HUES6 (cell line): ENCODE results near the gene CALML4.

Source experiments
- H3K27ac ChIP-seq: 2 replicates; pipeline ENCODE4 v1.7.0; 2013; ENCODE audit warnings: low read depth, mild to moderate bottlenecking, low read length, inconsistent platforms
- H3K27me3 ChIP-seq: 2 replicates; pipeline ENCODE4 v1.6.1; 2013; ENCODE audit warnings: low read length; ENCODE audit not compliant: control insufficient read depth, insufficient read depth
- H3K36me3 ChIP-seq: 2 replicates; pipeline ENCODE4 v1.6.1; 2013; ENCODE audit warnings: low read length; ENCODE audit not compliant: control insufficient read depth, insufficient read depth
- H3K4me1 ChIP-seq: 2 replicates; pipeline ENCODE4 v1.6.1; 2013; ENCODE audit warnings: low read length; ENCODE audit not compliant: control insufficient read depth, insufficient read depth
- H3K4me3 ChIP-seq: 2 replicates; pipeline ENCODE4 v1.5.1; 2013; ENCODE audit warnings: low read depth, low read length
- H3K9ac ChIP-seq: one replicate; pipeline ENCODE4 v1.6.1; 2013; ENCODE audit warnings: mild to moderate bottlenecking, low read length
- H3K9me3 ChIP-seq: 2 replicates; pipeline ENCODE4 v1.6.1; 2013; ENCODE audit warnings: low read depth, low read length; ENCODE audit not compliant: control insufficient read depth, insufficient read depth

The CALML4 gene

GRCh38 chr15:68197661-68198437 is 7.3 kb downstream of the CALML4 start:
- no peak overlapping the region for H3K9ac ChIP-seq
- peaks cover 9% of the 10 kb centered on the region for H3K36me3 ChIP-seq
- H3K9me3 ChIP-seq: no peaks in the 10 kb centered on the region
- no peaks in the 10 kb centered on the region for H3K27me3 ChIP-seq
- H3K4me1 ChIP-seq: peaks cover 27% of the 10 kb centered on the region
- H3K27ac ChIP-seq: no peak overlapping the region
- no peak overlapping the region for H3K4me3 ChIP-seq

GRCh38 chr15:68197170-68197492 is 8.0 kb downstream of the CALML4 start:
- peaks cover 16% of the 10 kb centered on the region for H3K36me3 ChIP-seq

GRCh38 chr15:68196445-68197169 is 8.5 kb downstream of the CALML4 start:
- Histone ChIP-seq H3K27me3 (no peaks in the 10 kb centered on the region), H3K9me3 (no peaks in the 10 kb centered on the region), H3K4me1 (peaks cover 23% of the 10 kb centered on the region), H3K4me3 (no peak overlapping the region), H3K9ac (no peak overlapping the region), H3K27ac (no peak overlapping the region), H3K36me3 (peaks cover 16% of the 10 kb centered on the region)

More at GRCh38 chr15:68197170-68197492, 8.0 kb downstream of the CALML4 start:
- Histone ChIP-seq H3K27me3 (no peaks in the 10 kb centered on the region), H3K27ac (no peak overlapping the region), H3K9me3 (no peaks in the 10 kb centered on the region), H3K4me3 (no peak overlapping the region), H3K4me1 (peaks cover 25% of the 10 kb centered on the region), H3K9ac (no peak overlapping the region)

- H3K4me1 ChIP-seq: peaks cover 21% of the 10 kb centered on the region; the same call in 1 of the 2 replicates
- no peaks in the 10 kb centered on the region for H3K27me3 ChIP-seq
- no peak overlapping the region for H3K4me3 ChIP-seq
- no peak overlapping the region for H3K9ac ChIP-seq
- no peak overlapping the region for H3K27ac ChIP-seq
- H3K36me3 ChIP-seq: peaks cover 16% of the 10 kb centered on the region
- no peaks in the 10 kb centered on the region for H3K9me3 ChIP-seq
Measured at GRCh38 chr15:68195336-68196112, 9.6 kb downstream of the CALML4 start.

DNA sequence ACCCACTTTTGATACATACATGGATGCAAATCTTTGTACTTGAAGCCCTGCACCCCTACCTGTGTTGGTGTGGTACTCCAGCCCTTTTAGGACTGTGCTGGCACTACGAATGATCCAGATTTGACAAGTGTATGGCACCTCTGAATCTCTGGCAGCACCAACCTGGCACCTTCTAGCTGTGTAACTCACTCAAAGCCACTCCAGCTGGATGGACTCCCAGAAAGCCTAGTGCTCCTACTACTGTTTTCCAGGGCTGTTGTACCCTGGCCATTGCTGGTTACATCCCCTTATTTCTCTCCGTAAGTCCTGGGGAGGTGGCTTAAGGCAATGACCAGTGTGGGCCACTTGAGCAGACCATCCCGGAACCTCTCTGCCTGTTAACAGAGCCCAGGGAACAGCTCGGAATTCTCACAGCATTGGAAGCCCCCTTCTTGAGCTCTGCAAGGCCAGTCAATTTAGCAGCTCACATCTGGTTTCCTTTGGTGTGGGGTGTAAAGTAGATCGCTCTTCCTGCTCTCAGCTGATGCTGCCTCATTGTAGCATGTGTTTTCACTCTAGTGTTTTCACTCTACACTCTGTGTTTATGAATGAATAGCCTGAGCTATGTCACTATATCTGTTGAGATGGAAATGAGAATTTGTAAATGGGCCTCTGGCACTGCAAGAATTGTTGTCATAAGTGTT is 12.2 kb downstream of the CALML4 start:
- no peak overlapping the region for H3K4me3 ChIP-seq
- 0 out of 2 replicates have a peak, but pooled peaks cover 11% of the 10 kb centered on the region for H3K4me1 ChIP-seq
- no peaks in the 10 kb centered on the region for H3K9me3 ChIP-seq
- no peaks in the 10 kb centered on the region for H3K27me3 ChIP-seq
- H3K27ac ChIP-seq: no peak overlapping the region
- peaks cover 29% of the 10 kb centered on the region for H3K36me3 ChIP-seq
- no peak overlapping the region for H3K9ac ChIP-seq

- Histone ChIP-seq H3K9me3 (no peaks in the 10 kb centered on the region), H3K4me1 (0 out of 2 replicates have a peak, but pooled peaks cover 11% of the 10 kb centered on the region), H3K4me3 (no peak overlapping the region), H3K27ac (no peak overlapping the region), H3K9ac (no peak overlapping the region), H3K36me3 (peaks cover 36% of the 10 kb centered on the region), H3K27me3 (no peaks in the 10 kb centered on the region)
Measured at GRCh38 chr15:68192117-68192516, 13.0 kb downstream of the CALML4 start.

DNA sequence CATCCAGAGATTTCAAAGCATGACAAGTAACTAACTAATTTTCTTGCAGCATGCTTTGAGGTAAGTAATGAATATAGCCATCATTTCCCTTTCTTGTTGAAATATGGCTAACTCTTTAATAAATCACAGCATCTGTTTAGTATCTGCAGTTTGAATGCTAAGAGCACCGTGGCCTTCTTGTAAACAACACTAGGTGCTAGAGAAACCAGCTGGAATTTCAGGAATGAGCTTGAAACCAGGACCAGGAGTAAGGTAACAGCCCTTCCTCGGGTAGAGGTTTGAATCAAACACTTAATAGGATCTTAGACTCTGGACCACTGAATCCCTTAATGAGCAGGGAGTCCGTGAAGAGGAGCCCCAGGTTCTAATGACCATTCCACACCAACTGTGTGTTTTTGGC is 13.6 kb downstream of the CALML4 start:
- Histone ChIP-seq H3K36me3 (peaks cover 41% of the 10 kb centered on the region), H3K9me3 (no peaks in the 10 kb centered on the region), H3K27ac (no peak overlapping the region), H3K9ac (no peak overlapping the region), H3K4me3 (no peak overlapping the region), H3K4me1 (0 out of 2 replicates have a peak, but pooled peaks cover 11% of the 10 kb centered on the region), H3K27me3 (no peaks in the 10 kb centered on the region)

GRCh38 chr15:68190048-68190447 is 15.1 kb downstream of the CALML4 start:
- no peak overlapping the region for H3K9ac ChIP-seq
- no peak overlapping the region for H3K4me3 ChIP-seq
- no peaks in the 10 kb centered on the region for H3K9me3 ChIP-seq
- peaks cover 54% of the 10 kb centered on the region for H3K36me3 ChIP-seq
- 0 out of 2 replicates have a peak, but pooled peaks cover 11% of the 10 kb centered on the region for H3K4me1 ChIP-seq
- no peaks in the 10 kb centered on the region for H3K27me3 ChIP-seq
- no peak overlapping the region for H3K27ac ChIP-seq

GRCh38 chr15:68188647-68189046 is 16.5 kb downstream of the CALML4 start:
- Histone ChIP-seq H3K9ac (no peak overlapping the region), H3K27me3 (no peaks in the 10 kb centered on the region), H3K36me3 (peaks cover 67% of the 10 kb centered on the region), H3K27ac (no peak overlapping the region), H3K4me1 (0 out of 2 replicates have a peak, but pooled peaks cover 11% of the 10 kb centered on the region), H3K4me3 (no peak overlapping the region), H3K9me3 (no peaks in the 10 kb centered on the region)

- Histone ChIP-seq H3K4me3 (no peak overlapping the region), H3K4me1 (0 out of 2 replicates have a peak, but pooled peaks cover 11% of the 10 kb centered on the region), H3K9ac (no peak overlapping the region), H3K27ac (no peak overlapping the region), H3K27me3 (no peaks in the 10 kb centered on the region), H3K36me3 (peaks cover 66% of the 10 kb centered on the region), H3K9me3 (no peaks in the 10 kb centered on the region)
Measured at GRCh38 chr15:68187559-68187958, 17.6 kb downstream of the CALML4 start.
